ENCODE data around the gene ZNF77. TPM values are rescaled to one million over a fixed set of nuclear protein-coding genes. Genes with fewer than 3 reads are reported as not detected.

The ZNF77 gene
- total RNA-seq, 3 donors from 2014 or later (not counting 1 experiment from before 2014, with no cell fraction given) = 6.0 to 9.2 (median 6.8) TPM

DNA sequence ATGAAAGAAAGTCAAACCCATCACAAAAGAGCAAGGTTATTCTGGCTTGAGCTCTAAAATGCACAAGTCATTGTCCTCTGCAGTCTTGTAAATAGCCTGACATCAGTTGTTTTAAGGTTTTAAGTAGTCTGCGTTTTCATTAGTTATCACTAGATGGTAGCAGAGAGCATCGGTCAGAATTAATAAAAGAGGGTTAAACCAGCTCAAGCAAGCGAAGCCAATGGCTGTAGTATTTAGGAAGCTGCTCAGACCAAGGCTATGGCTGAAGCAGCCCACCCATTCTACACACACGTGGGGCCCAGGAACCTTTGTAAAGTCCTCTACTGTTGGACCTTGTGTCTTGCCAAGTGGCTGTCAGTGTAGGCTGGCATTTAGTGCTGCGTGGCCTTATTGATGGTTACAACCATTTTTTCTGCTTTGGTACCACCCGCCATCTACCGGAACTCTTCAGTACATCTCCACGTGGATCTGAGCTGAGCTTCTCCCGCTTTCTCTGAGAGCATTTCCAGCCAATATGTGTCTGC lies 57.3 kb downstream of the ZNF77 start:
- DNase-seq (peak in 1 of 2 donors; percentile 56), ATAC-seq (peak; percentile 55 to 64 (median 63))
- TF ChIP-seq, protein P1, sequence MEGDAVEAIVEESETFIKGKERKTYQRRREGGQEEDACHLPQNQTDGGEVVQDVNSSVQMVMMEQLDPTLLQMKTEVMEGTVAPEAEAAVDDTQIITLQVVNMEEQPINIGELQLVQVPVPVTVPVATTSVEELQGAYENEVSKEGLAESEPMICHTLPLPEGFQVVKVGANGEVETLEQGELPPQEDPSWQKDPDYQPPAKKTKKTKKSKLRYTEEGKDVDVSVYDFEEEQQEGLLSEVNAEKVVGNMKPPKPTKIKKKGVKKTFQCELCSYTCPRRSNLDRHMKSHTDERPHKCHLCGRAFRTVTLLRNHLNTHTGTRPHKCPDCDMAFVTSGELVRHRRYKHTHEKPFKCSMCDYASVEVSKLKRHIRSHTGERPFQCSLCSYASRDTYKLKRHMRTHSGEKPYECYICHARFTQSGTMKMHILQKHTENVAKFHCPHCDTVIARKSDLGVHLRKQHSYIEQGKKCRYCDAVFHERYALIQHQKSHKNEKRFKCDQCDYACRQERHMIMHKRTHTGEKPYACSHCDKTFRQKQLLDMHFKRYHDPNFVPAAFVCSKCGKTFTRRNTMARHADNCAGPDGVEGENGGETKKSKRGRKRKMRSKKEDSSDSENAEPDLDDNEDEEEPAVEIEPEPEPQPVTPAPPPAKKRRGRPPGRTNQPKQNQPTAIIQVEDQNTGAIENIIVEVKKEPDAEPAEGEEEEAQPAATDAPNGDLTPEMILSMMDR (IDR thresholded peaks at IDR 0.05) = peak; percentile 58
- no peaks in the 10 kb centered on the region for H3K9me3 Mint-ChIP-seq
- no peak overlapping the region for H3K27ac ChIP-seq (ENCODE audit: low read length)
- peaks cover 5% of the 10 kb centered on the region for H3K4me1 ChIP-seq (ENCODE audit: control insufficient read depth, insufficient read depth, low read length)
- 38% methylated on average over 9 of the region's 9 CpGs for WGBS (ENCODE audit: insufficient coverage)
- intact Hi-C loops (cut with micrococcal nuclease) = no loop called here
- H3K36me3 ChIP-seq (ENCODE audit: control insufficient read depth, insufficient read depth, low read length) = no peaks in the 10 kb centered on the region
- no peaks in the 10 kb centered on the region for H3K36me3 Mint-ChIP-seq
- peak overlapping the region; percentile 29 for H3K4me3 Mint-ChIP-seq
- H3K27me3 ChIP-seq (ENCODE audit: control insufficient read depth, insufficient read depth, low read length) = no peaks in the 10 kb centered on the region
- no peaks in the 10 kb centered on the region for H3K9me3 ChIP-seq (ENCODE audit: control insufficient read depth, insufficient read depth, low read length)
- no peaks in the 10 kb centered on the region for H3K27me3 Mint-ChIP-seq (ENCODE audit: low read depth in 2 of 2)
- no peak overlapping the region for H3K4me3 ChIP-seq (ENCODE audit: low read length)
- no peaks in the 10 kb centered on the region for H3K4me1 Mint-ChIP-seq
- H3K27ac Mint-ChIP-seq = peak overlapping the region in 1 of 2 donors; percentile 6

DNA sequence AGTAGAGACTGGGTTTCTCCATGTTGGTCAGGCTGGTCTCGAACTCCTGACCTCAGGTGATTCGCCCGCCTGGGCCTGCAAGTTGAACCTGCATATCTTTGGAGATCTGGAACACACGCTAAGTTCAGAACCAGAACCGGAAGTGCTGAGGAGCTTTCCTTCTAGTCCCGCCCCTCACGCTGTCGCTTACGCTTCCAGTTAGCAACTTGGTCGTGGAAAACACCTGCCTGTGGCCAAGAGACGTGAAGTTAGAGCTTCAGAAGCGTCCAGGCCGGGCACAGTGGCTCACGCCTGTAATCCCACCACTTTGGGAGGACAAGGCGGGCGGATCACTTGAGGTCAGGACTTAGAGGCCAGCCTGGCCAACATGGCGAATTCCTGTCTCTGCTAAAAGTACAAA lies 59.0 kb downstream of the ZNF77 start:
- Mint-ChIP-seq H3K27me3 (ENCODE audit: low read depth in 2 of 2) (no peaks in the 10 kb centered on the region), H3K9me3 (no peaks in the 10 kb centered on the region), H3K27ac (no peak overlapping the region), H3K4me1 (no peaks in the 10 kb centered on the region), H3K36me3 (no peaks in the 10 kb centered on the region), H3K4me3 (no peak overlapping the region)
- WGBS (ENCODE audit: insufficient coverage) = 88% methylated on average over 17 of the region's 17 CpGs
- H3K9me3 ChIP-seq (ENCODE audit: control insufficient read depth, insufficient read depth, low read length) = no peaks in the 10 kb centered on the region
- TF ChIP-seq, protein P1 (IDR thresholded peaks at IDR 0.05) = no peak
- H3K27ac ChIP-seq (ENCODE audit: low read length) = no peak overlapping the region
- H3K4me3 ChIP-seq (ENCODE audit: low read length) = no peak overlapping the region
- H3K36me3 ChIP-seq (ENCODE audit: control insufficient read depth, insufficient read depth, low read length) = no peaks in the 10 kb centered on the region
- no peak for DNase-seq
- intact Hi-C loops (cut with micrococcal nuclease) = no loop called here
- ATAC-seq = no peak
- peaks cover 5% of the 10 kb centered on the region for H3K4me1 ChIP-seq (ENCODE audit: control insufficient read depth, insufficient read depth, low read length)
- H3K27me3 ChIP-seq (ENCODE audit: control insufficient read depth, insufficient read depth, low read length) = no peaks in the 10 kb centered on the region

DNA sequence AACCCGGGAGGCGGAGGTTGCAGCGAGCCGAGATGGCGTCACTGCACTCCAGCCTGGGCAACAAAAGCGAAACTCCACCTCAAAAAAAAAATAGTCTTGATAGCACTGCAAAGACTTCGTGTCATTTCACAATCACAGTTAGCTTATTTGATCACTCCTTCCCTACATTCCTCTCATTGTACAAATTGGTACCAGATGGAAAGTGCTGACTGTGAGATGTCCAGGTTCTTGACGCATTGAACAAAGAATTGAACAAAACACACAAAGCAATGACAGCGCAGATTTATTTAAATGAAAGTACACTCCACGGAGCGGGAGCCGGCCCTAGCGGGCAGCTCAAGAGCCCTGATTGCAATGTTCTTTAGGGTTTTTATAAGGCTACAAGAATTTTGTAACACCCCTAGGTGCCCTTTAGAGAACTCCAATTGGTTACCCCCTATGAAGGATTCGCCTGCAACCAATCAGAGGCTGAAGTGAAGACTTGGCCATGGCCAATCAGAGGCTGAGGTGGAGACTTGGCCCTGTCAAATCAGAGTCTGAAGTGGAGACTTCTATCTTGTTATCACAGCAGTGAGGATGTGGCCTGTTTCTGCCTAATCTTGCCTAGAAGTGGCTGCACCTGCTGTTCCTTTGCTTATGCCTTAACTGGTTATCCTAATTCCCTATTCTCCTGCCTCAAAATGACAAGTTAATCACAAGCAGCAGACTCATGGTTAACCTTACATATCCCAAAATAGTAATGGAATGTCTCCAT lies 60.9 kb downstream of the ZNF77 start:
- no peak overlapping the region for H3K4me3 ChIP-seq (ENCODE audit: low read length)
- Mint-ChIP-seq H3K27me3 (ENCODE audit: low read depth in 2 of 2) (no peaks in the 10 kb centered on the region), H3K4me1 (no peaks in the 10 kb centered on the region), H3K9me3 (no peaks in the 10 kb centered on the region), H3K4me3 (no peak overlapping the region), H3K27ac (no peak overlapping the region), H3K36me3 (no peaks in the 10 kb centered on the region)
- H3K27ac ChIP-seq (ENCODE audit: low read length) = no peak overlapping the region
- no peak for ATAC-seq
- no peaks in the 10 kb centered on the region for H3K27me3 ChIP-seq (ENCODE audit: control insufficient read depth, insufficient read depth, low read length)
- peaks cover 4% of the 10 kb centered on the region for H3K4me1 ChIP-seq (ENCODE audit: control insufficient read depth, insufficient read depth, low read length)
- H3K9me3 ChIP-seq (ENCODE audit: control insufficient read depth, insufficient read depth, low read length) = no peaks in the 10 kb centered on the region
- TF ChIP-seq, protein P1 (IDR thresholded peaks at IDR 0.05) = no peak
- H3K36me3 ChIP-seq (ENCODE audit: control insufficient read depth, insufficient read depth, low read length) = no peaks in the 10 kb centered on the region
- WGBS (ENCODE audit: insufficient coverage) = 95% methylated on average over 14 of the region's 14 CpGs
- no peak for DNase-seq
- intact Hi-C loops (cut with micrococcal nuclease) = no loop called here

Other genes with a start within 250 kb of the ZNF77 start
- gene GNG7, start 242.3 kb downstream of the ZNF77 start, total RNA-seq = 1 to 10 TPM in 2 of 3 donors, under 1 TPM in 1; 0.75 to 4.8 (median 1.5) TPM
- under 1 TPM; 0.12 to 0.48 (median 0.18) TPM for gene DIRAS1, start 223.6 kb downstream of the ZNF77 start, total RNA-seq
- 10 to 100 TPM; 14.8 to 29.4 (median 19.6) TPM for gene SLC39A3, start 205.0 kb downstream of the ZNF77 start, total RNA-seq
- gene SGTA, start 161.7 kb downstream of the ZNF77 start, total RNA-seq = 10 to 100 TPM; 35.2 to 38.1 (median 36.2) TPM
- 10 to 100 TPM; 31.6 to 44.0 (median 33.4) TPM for gene THOP1, start 159.5 kb downstream of the ZNF77 start, total RNA-seq
- gene ZNF554, start 125.1 kb downstream of the ZNF77 start, total RNA-seq = 1 to 10 TPM; 3.4 to 5.6 (median 3.7) TPM
- 1 to 10 TPM; 2.0 to 4.6 (median 2.9) TPM for gene ZNF555, start 103.5 kb downstream of the ZNF77 start, total RNA-seq
- not detected for gene ZNF556, start 77.6 kb downstream of the ZNF77 start, total RNA-seq
- gene ZNF57, start 44.0 kb downstream of the ZNF77 start, total RNA-seq = 1 to 10 TPM; 4.4 to 7.5 (median 4.7) TPM
- 1 to 10 TPM in 1 of 3 donors, under 1 TPM in 1, not detected in 1; 0.49 to 2.2 TPM for gene TLE6, start 32.6 kb upstream of the ZNF77 start, total RNA-seq
- gene TLE2, start 84.3 kb upstream of the ZNF77 start, total RNA-seq = 1 to 10 TPM; 6.1 to 8.8 (median 8.2) TPM
- gene TLE5, start 117.5 kb upstream of the ZNF77 start, total RNA-seq = 1,000 to 10,000 TPM in 1 of 3 donors, 100 to 1,000 TPM in 2; 943 to 1,012 (median 968) TPM
- under 1 TPM; 0.24 to 0.60 (median 0.29) TPM for gene GNA11, start 149.4 kb upstream of the ZNF77 start, total RNA-seq
- 10 to 100 TPM in 1 of 3 donors, 1 to 10 TPM in 2; 3.9 to 10.4 (median 8.4) TPM for gene GNA15, start 191.1 kb upstream of the ZNF77 start, total RNA-seq
- 10 to 100 TPM; 37.1 to 60.4 (median 51.7) TPM for gene S1PR4, start 233.8 kb upstream of the ZNF77 start, total RNA-seq
- 10 to 100 TPM; 39.6 to 61.4 (median 49.0) TPM for gene NCLN, start 241.0 kb upstream of the ZNF77 start, total RNA-seq